GM18870 (cell line): ENCODE results near the gene IFNA7.
"Not testable (repeated sequence)": the region's sequence is repeated elsewhere in the genome, so short reads cannot be mapped to it uniquely, and the experiment has no call there.

Source experiments
- ATAC-seq: cut with Tn5 transposase; IDR thresholded peaks from one replicate; pipeline ENCODE4 v1.9.1; 2021; ENCODE audit warnings: moderate library complexity; ENCODE audit not compliant: unreplicated experiment

Gene IFNA7

GRCh38 chr9:21202105-21202504 lies at the start of gene IFNA7:
Gene IFNA7 (minus strand): TSS chr9:21202205. CDS start chr9:21202165, 40 bp downstream.
- ATAC-seq, result not testable (repeated sequence)

- no peak for ATAC-seq
Observed at GRCh38 chr9:21251638-21252037, 49.6 kb upstream of the IFNA7 start.

- ATAC-seq, result no peak
Observed at GRCh38 chr9:21251190-21251589, 49.2 kb upstream of the IFNA7 start.

- no peak for ATAC-seq
Observed at GRCh38 chr9:21244836-21245235, 42.8 kb upstream of the IFNA7 start.

GRCh38 chr9:21239911-21240310 lies 37.9 kb upstream of the IFNA7 start, which contains the start of gene IFNA14:
Gene IFNA14 (minus strand): TSS chr9:21240005. CDS start chr9:21239935, 70 bp downstream.
- peak; percentile 52 for ATAC-seq

- not testable (repeated sequence) for ATAC-seq
Observed at GRCh38 chr9:21236360-21236714, 34.3 kb upstream of the IFNA7 start.

- peak; percentile 75 for ATAC-seq
Observed at GRCh38 chr9:21235468-21236359, 33.7 kb upstream of the IFNA7 start.

GRCh38 chr9:21234153-21234687 lies 32.2 kb upstream of the IFNA7 start:
- ATAC-seq, result no peak

- no peak for ATAC-seq
Observed at GRCh38 chr9:21233258-21233657, 31.3 kb upstream of the IFNA7 start.

- no peak for ATAC-seq
Observed at GRCh38 chr9:21228122-21228521, 26.1 kb upstream of the IFNA7 start, which contains the start of gene IFNA17. Gene IFNA17 (minus strand): TSS chr9:21228222. CDS start chr9:21228173, 49 bp downstream.

- not testable (repeated sequence) for ATAC-seq
Observed at GRCh38 chr9:21217211-21217610, 15.2 kb upstream of the IFNA7 start, which contains the start of gene IFNA16. Gene IFNA16 (minus strand): TSS chr9:21217311. CDS start chr9:21217305, 6 bp downstream.

GRCh38 chr9:21213411-21214326 lies 11.7 kb upstream of the IFNA7 start:
- ATAC-seq, result peak; percentile 74

GRCh38 chr9:21212160-21212559 lies 10.2 kb upstream of the IFNA7 start:
- not testable (repeated sequence) for ATAC-seq

- ATAC-seq, result not testable (repeated sequence)
Observed at GRCh38 chr9:21210782-21211181, 8.8 kb upstream of the IFNA7 start.

GRCh38 chr9:21210311-21210710 lies 8.3 kb upstream of the IFNA7 start:
- no peak for ATAC-seq

GRCh38 chr9:21207043-21207442 lies 5.0 kb upstream of the IFNA7 start, which contains the start of gene IFNA10:
Gene IFNA10 (minus strand): TSS chr9:21207143. CDS start chr9:21207097, 46 bp downstream.
- not testable (repeated sequence) for ATAC-seq

GRCh38 chr9:21205204-21205603 lies 3.2 kb upstream of the IFNA7 start:
- no peak for ATAC-seq

- peak; percentile 93 for ATAC-seq
Observed at GRCh38 chr9:21194867-21195776, 6.9 kb downstream of the IFNA7 start.

GRCh38 chr9:21187487-21187886 lies 14.5 kb downstream of the IFNA7 start, which contains the start of gene IFNA4:
Gene IFNA4 (minus strand): TSS chr9:21187587. CDS start chr9:21187531, 56 bp downstream.
- ATAC-seq, result not testable (repeated sequence)
